GM12873 (cell line): ENCODE measurements around the gene MANSC4.

ENCODE experiments used
- CTCF ChIP-seq: IDR thresholded peaks from 2 replicates; pipeline ENCODE4 v1.5.1; 2012; ENCODE audit warnings: low read depth, mild to moderate bottlenecking, moderate library complexity, low read length, control low read depth; ENCODE audit not compliant: insufficient read depth; ENCODE audit errors: missing control alignments

Gene MANSC4

GRCh38 chr12:27810756-27811155 is 30.7 kb upstream of the MANSC4 start:
- no peak for TF ChIP-seq CTCF

- no peak for TF ChIP-seq CTCF
These were observed 28.8 kb upstream of the MANSC4 start for GRCh38 chr12:27808841-27809240.

GRCh38 chr12:27807063-27807703 is 27.1 kb upstream of the MANSC4 start:
- no peak for TF ChIP-seq CTCF

- no peak for TF ChIP-seq CTCF
These were observed 26.2 kb upstream of the MANSC4 start for GRCh38 chr12:27806259-27806658.

GRCh38 chr12:27805238-27805637 is 25.2 kb upstream of the MANSC4 start:
- no peak for TF ChIP-seq CTCF

- no peak for TF ChIP-seq CTCF
These were observed 22.9 kb upstream of the MANSC4 start for GRCh38 chr12:27802936-27803335.

GRCh38 chr12:27802511-27802910 is 22.5 kb upstream of the MANSC4 start:
- TF ChIP-seq CTCF: no peak
